ENCODE data around the gene MICAL3. TPM values are rescaled to one million over a fixed set of nuclear protein-coding genes. Genes with fewer than 3 reads are reported as not detected.

Gene MICAL3
- total and polyA plus RNA-seq, 2 of the 8 experiments (the other 6 are each of a cell fraction or from before 2014, with no cell fraction given): 8.3 to 41.8 TPM

DNA sequence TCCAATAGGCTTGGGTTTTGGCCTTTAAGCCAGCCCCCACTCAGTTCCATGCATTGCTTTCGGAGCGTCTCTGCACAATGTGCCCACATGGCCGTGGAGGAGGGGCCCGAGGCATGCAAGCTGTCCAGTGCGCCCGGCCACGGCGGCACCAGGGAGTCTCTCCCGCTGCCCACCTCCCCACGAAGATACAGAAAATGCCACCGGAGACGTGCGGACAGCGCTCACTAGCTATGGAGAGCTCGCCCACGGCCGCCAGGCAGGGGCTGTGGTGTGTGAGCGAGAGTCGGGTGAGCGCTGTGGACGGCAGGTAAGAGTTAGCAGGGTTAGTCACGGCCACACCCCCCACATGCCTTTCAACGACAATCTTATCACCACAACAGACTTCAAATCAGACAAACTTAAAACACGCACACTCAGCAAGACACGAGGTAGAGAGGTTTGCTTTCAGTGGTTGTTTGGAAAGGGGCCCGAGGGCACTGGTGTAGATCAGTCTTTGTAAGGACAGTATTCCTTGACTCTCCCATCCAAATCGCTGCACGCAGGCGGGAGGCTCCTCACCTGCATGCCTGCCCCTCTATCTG lies 231.4 kb downstream of the MICAL3 start:
- no peak overlapping the region for H2AFZ ChIP-seq (ENCODE audit: low read length)
- no peak overlapping the region for H3K4me2 ChIP-seq (ENCODE audit: insufficient read depth in 1 of 2, low read depth in 2 of 2, low read length in 2 of 2)
- WGBS, 2 experiments (ENCODE audit: extremely low coverage in 1 of 2, insufficient coverage in 1 of 2, insufficient read length in 1 of 2, insufficient replicate concordance in 2 of 2, low coverage in 1 of 2, low lambda C conversion rate in 2 of 2, missing lambda C conversion rate in 1 of 2): 91% methylated on average over 29 of the region's 29 CpGs; no CpG with 5 or more reads in 1 of the 2 experiments
- no peaks in the 10 kb centered on the region for H3K79me2 ChIP-seq (ENCODE audit: control insufficient read depth in 1 of 2, insufficient read depth in 2 of 2, low read length in 2 of 2)
- no peak overlapping the region for H3K23ac ChIP-seq (ENCODE audit: insufficient read length)
- H3K56ac ChIP-seq (replicated peaks; ENCODE audit: insufficient read length, low read depth, low read length): no peak overlapping the region
- H3K9me3 ChIP-seq (ENCODE audit: insufficient read depth in 2 of 2, low read depth in 1 of 2, low read length in 1 of 2): no peaks in the 10 kb centered on the region
- no peak overlapping the region for H4K8ac ChIP-seq (ENCODE audit: extremely low read depth, insufficient read depth, low read length)
- H3K14ac ChIP-seq (ENCODE audit: insufficient read length): no peak overlapping the region
- H2BK120ac ChIP-seq (replicated peaks; ENCODE audit: low read depth, low read length): no peak overlapping the region
- no peaks in the 10 kb centered on the region for H4K20me1 ChIP-seq (replicated peaks in 1 of 2; ENCODE audit: control insufficient read depth in 1 of 2, insufficient read depth in 2 of 2, low read length in 2 of 2)
- no peak overlapping the region for H2AK5ac ChIP-seq (ENCODE audit: low read depth, low read length)
- H2BK12ac ChIP-seq (ENCODE audit: low read depth, low read length): no peak overlapping the region
- H3K79me1 ChIP-seq (ENCODE audit: low read depth, low read length): no peaks in the 10 kb centered on the region
- no peaks in the 10 kb centered on the region for H3K4me1 ChIP-seq (replicated peaks in 1 of 4; ENCODE audit: control insufficient read depth in 3 of 4, insufficient read depth in 4 of 4, low read length in 3 of 4)
- no peak for DNase-seq (ENCODE audit: low read depth in 1 of 2, low spot score in 2 of 2)
- H4K91ac ChIP-seq (replicated peaks; ENCODE audit: insufficient read length, low read length): no peak overlapping the region
- H3K27ac ChIP-seq (ENCODE audit: low read depth, low read length): no peak overlapping the region
- no peak overlapping the region for H3K4me3 ChIP-seq (ENCODE audit: extremely low read depth in 1 of 4, insufficient read depth in 2 of 4, low read depth in 3 of 4, low read length in 4 of 4)
- no peak overlapping the region for H3K18ac ChIP-seq (ENCODE audit: extremely low read depth, low read length)
- POLR2A ChIA-PET (ENCODE audit: partially characterized antibody): no interaction called here
- H3K4ac ChIP-seq (replicated peaks; ENCODE audit: insufficient read length, low read depth, low read length): no peak overlapping the region
- H3K9ac ChIP-seq (replicated peaks in 1 of 4; ENCODE audit: extremely low read depth in 1 of 4, low read depth in 3 of 4, low read length in 3 of 4): no peak overlapping the region
- H3K36me3 ChIP-seq (ENCODE audit: control insufficient read depth in 2 of 4, insufficient read depth in 4 of 4, low read length in 3 of 4): no peaks in the 10 kb centered on the region
- CTCF ChIA-PET (ENCODE audit: partially characterized antibody): interaction anchor here (0.8 to 10.7 kb wide), 10 partner anchors 8 to 282 kb away, joined by 3 to 174 read pairs (median 10); no protein-coding TSS in a partner anchor
- H4K5ac ChIP-seq (ENCODE audit: insufficient read length, low read depth, low read length): no peak overlapping the region
- H2BK5ac ChIP-seq (ENCODE audit: low read depth, low read length): no peak overlapping the region
- H3K27me3 ChIP-seq (replicated peaks in 1 of 4; ENCODE audit: control insufficient read depth in 3 of 4, extremely low read depth in 1 of 4, insufficient read depth in 3 of 4, low read length in 3 of 4): no peaks in the 10 kb centered on the region
- H2BK15ac ChIP-seq (ENCODE audit: low read length): no peak overlapping the region
- no peak overlapping the region for H2BK20ac ChIP-seq (ENCODE audit: low read length)
- no peaks in the 10 kb centered on the region for H3K23me2 ChIP-seq (ENCODE audit: low read depth, low read length)
- no peak for FAIRE-seq
- no peak for TF ChIP-seq EP300 (IDR thresholded peaks at IDR 0.05; ENCODE audit: borderline replicate concordance in 1 of 2, low read depth in 2 of 2, low read length in 2 of 2)
- no peak for TF ChIP-seq SP4 (IDR thresholded peaks at IDR 0.05; ENCODE audit: low read length)
- no peak for TF ChIP-seq NANOG (IDR thresholded peaks at IDR 0.05; ENCODE audit: insufficient read depth, low read depth, low read length, poor library complexity, severe bottlenecking)
- no peak for TF ChIP-seq BCL11A (IDR thresholded peaks at IDR 0.05; ENCODE audit: low read depth in 2 of 2, low read length in 2 of 2)
